VCaP (cell line): Measurements from ENCODE around the gene GJC1.

Source experiments
- H3K27ac ChIP-seq: fragments of 450-650 bp; 2 replicates; pipeline ENCODE4 v1.5.1; 2017
- CTCF ChIP-seq: fragments of 450-650 bp; conservative IDR thresholded peaks from 2 replicates; pipeline ENCODE4 v1.5.1; 2017; ENCODE audit warnings: mild to moderate bottlenecking, moderate library complexity

GJC1 gene

GRCh38 chr17:44787271-44787940 is 42.7 kb downstream of the GJC1 start:
- TF ChIP-seq CTCF = no peak

GRCh38 chr17:44786551-44787081 is 43.5 kb downstream of the GJC1 start:
- no peak overlapping the region for H3K27ac ChIP-seq
- TF ChIP-seq CTCF = no peak

More at GRCh38 chr17:44787271-44787940, 42.7 kb downstream of the GJC1 start:
- no peak overlapping the region for H3K27ac ChIP-seq

- no peak overlapping the region for H3K27ac ChIP-seq
- TF ChIP-seq CTCF = no peak
Observed at GRCh38 chr17:44785921-44786320, 44.2 kb downstream of the GJC1 start.

- TF ChIP-seq CTCF = no peak
- H3K27ac ChIP-seq = no peak overlapping the region
Observed at GRCh38 chr17:44782326-44782850, 47.7 kb downstream of the GJC1 start.

- no peak for TF ChIP-seq CTCF
- no peak overlapping the region for H3K27ac ChIP-seq
Observed at GRCh38 chr17:44781551-44782325, 48.3 kb downstream of the GJC1 start.

GRCh38 chr17:44780845-44781480 is 49.1 kb downstream of the GJC1 start:
- H3K27ac ChIP-seq = no peak overlapping the region
- TF ChIP-seq CTCF = no peak

- H3K27ac ChIP-seq = no peak overlapping the region
- no peak for TF ChIP-seq CTCF
Observed at GRCh38 chr17:44780161-44780560, 49.9 kb downstream of the GJC1 start.
